GM23338 (cell line): ENCODE measurements around the gene PRR14.

ENCODE experiments used
- EZH2 ChIP-seq: fragments of 200-600 bp; sonication (generic); IDR thresholded peaks from one replicate; pipeline ENCODE4 v1.8.0; 2017; ENCODE audit warnings: antibody characterized with exemption, mild to moderate bottlenecking, low read depth; ENCODE audit not compliant: unreplicated experiment
- EZH2phosphoT487 ChIP-seq: fragments of 200-600 bp; sonication (generic); IDR thresholded peaks from one replicate; pipeline ENCODE4 v1.8.1; 2018; ENCODE audit warnings: antibody characterized with exemption; ENCODE audit not compliant: unreplicated experiment
- POLR2AphosphoS5 ChIP-seq: IDR thresholded peaks from 2 replicates; pipeline ENCODE4 v1.6.1; 2016; ENCODE audit warnings: antibody characterized with exemption, low read depth
- TF ChIP-seq, protein P1 (sequence below), 2 experiments: fragments of 200-600 bp in 1 of 2; sonication (generic) in 1 of 2; conservative IDR thresholded peaks; 2 replicates each; pipeline versions ENCODE4 v1.5.1 to v1.6.1; 2016 to 2017; ENCODE audit warnings: antibody characterized with exemption in 2 of 2, low read depth in 2 of 2, mild to moderate bottlenecking in 2 of 2, moderate library complexity in 1 of 2
- TF ChIP-seq, protein P2 (sequence below): IDR thresholded peaks from one replicate; pipeline ENCODE4 v1.6.1; 2018; ENCODE audit warnings: antibody characterized with exemption; ENCODE audit not compliant: unreplicated experiment

DNA sequence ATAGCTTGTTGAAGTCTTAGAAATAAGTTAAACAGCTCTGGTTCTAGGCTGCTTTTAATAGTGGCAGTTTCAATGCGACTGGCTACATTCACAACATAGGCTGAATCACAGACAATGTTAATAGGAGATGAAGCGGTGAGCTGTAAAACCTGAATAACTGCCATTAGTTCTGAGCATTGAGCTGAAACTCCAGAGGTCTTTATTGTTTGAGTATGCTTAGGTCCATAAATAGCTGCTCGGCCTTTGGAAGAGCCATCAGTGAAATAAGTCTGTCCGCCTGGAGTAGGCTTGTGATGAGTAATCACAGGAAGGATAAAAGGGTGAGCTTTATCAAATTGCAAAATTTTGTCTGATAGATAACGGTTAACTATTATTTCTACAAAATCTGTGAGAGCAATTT, 31.1 kb upstream of the PRR14 start:
- TF ChIP-seq, protein P1, sequence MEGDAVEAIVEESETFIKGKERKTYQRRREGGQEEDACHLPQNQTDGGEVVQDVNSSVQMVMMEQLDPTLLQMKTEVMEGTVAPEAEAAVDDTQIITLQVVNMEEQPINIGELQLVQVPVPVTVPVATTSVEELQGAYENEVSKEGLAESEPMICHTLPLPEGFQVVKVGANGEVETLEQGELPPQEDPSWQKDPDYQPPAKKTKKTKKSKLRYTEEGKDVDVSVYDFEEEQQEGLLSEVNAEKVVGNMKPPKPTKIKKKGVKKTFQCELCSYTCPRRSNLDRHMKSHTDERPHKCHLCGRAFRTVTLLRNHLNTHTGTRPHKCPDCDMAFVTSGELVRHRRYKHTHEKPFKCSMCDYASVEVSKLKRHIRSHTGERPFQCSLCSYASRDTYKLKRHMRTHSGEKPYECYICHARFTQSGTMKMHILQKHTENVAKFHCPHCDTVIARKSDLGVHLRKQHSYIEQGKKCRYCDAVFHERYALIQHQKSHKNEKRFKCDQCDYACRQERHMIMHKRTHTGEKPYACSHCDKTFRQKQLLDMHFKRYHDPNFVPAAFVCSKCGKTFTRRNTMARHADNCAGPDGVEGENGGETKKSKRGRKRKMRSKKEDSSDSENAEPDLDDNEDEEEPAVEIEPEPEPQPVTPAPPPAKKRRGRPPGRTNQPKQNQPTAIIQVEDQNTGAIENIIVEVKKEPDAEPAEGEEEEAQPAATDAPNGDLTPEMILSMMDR (conservative IDR thresholded peaks at IDR 0.05; ENCODE audit: low read depth in 2 of 2): no peak
- TF ChIP-seq, protein P2, sequence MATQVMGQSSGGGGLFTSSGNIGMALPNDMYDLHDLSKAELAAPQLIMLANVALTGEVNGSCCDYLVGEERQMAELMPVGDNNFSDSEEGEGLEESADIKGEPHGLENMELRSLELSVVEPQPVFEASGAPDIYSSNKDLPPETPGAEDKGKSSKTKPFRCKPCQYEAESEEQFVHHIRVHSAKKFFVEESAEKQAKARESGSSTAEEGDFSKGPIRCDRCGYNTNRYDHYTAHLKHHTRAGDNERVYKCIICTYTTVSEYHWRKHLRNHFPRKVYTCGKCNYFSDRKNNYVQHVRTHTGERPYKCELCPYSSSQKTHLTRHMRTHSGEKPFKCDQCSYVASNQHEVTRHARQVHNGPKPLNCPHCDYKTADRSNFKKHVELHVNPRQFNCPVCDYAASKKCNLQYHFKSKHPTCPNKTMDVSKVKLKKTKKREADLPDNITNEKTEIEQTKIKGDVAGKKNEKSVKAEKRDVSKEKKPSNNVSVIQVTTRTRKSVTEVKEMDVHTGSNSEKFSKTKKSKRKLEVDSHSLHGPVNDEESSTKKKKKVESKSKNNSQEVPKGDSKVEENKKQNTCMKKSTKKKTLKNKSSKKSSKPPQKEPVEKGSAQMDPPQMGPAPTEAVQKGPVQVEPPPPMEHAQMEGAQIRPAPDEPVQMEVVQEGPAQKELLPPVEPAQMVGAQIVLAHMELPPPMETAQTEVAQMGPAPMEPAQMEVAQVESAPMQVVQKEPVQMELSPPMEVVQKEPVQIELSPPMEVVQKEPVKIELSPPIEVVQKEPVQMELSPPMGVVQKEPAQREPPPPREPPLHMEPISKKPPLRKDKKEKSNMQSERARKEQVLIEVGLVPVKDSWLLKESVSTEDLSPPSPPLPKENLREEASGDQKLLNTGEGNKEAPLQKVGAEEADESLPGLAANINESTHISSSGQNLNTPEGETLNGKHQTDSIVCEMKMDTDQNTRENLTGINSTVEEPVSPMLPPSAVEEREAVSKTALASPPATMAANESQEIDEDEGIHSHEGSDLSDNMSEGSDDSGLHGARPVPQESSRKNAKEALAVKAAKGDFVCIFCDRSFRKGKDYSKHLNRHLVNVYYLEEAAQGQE: no peak
- TF ChIP-seq EZH2phosphoT487 (no peak), POLR2AphosphoS5 (no peak), EZH2 (no peak)
